Esophagus squamous epithelium (tissue), 5 donors: ENCODE data around the gene KLF14. TPM values are rescaled to one million over a fixed set of nuclear protein-coding genes. Genes with fewer than 3 reads are reported as not detected.
A peak's percentile ranks its signal among the peaks of the same experiment; 100 is the strongest.
"Not testable (repeated sequence)": the region's sequence is repeated elsewhere in the genome, so short reads cannot be mapped to it uniquely, and the experiment has no call there.

ENCODE experiments used
- DNase-seq: peaks from one replicate; lab custom pipeline; 2025; lab: John Stamatoyannopoulos, UW
- H3K27ac ChIP-seq, 4 donors: fragments of 200-600 bp; sonication (generic); one replicate each; pipeline ENCODE4 v1.5.1; 2016 to 2019; ENCODE audit warnings: mild to moderate bottlenecking in 1 of 4
- H3K27me3 ChIP-seq, 4 donors: fragments of 200-600 bp; sonication (generic); 1 replicate in 3 of 4; 2 replicates in 1 of 4; pipeline versions ENCODE4 v1.5.1 to v1.6.0; 2017 to 2021; ENCODE audit warnings: antibody characterized with exemption in 1 of 4
- H3K36me3 ChIP-seq, 3 donors: fragments of 200-600 bp; sonication (generic); one replicate each; pipeline ENCODE4 v1.5.1; 2016 to 2019
- H3K4me1 ChIP-seq, 3 donors: fragments of 200-600 bp; sonication (generic); one replicate each; pipeline ENCODE4 v1.5.1; 2017 to 2019
- H3K4me3 ChIP-seq, 4 donors: fragments of 200-600 bp; sonication (generic); 1 replicate in 3 of 4; 2 replicates in 1 of 4; pipeline ENCODE4 v1.5.1; 2016 to 2019; ENCODE audit warnings: mild to moderate bottlenecking in 2 of 4, moderate library complexity in 1 of 4
- H3K9me3 ChIP-seq, 3 donors: fragments of 200-600 bp; sonication (generic); one replicate each; pipeline ENCODE4 v1.5.1; 2016 to 2019
- CTCF ChIP-seq, 6 experiments: fragments of 450-650 bp in 4 of 6; fragments of 200-600 bp in 2 of 6; sonication (generic) in 2 of 6; IDR thresholded peaks; one replicate each; pipeline ENCODE4 v1.5.1; 2016 to 2019; ENCODE audit warnings: antibody characterized with exemption in 6 of 6, mild to moderate bottlenecking in 4 of 6, moderate library complexity in 4 of 6
- POLR2A ChIP-seq, 4 donors: fragments of 450-650 bp; IDR thresholded peaks; one replicate each; pipeline ENCODE4 v1.6.1; 2017; ENCODE audit warnings: antibody characterized with exemption in 4 of 4, mild to moderate bottlenecking in 4 of 4, moderate library complexity in 3 of 4
- WGBS, 2 donors: methylation state at CpG; one replicate each; pipeline ENCODE4 v1.1.5; 2018; 5-methylcytosine and 5-hydroxymethylcytosine counted together
- intact Hi-C: fragments of 100-400 bp; cut with DNase I; formaldehyde crosslinking; loops from one replicate; pipeline ENCODE4 v1.15.0; 2022
- total RNA-seq, 4 donors: library from RNA; depleted of rRNA; stranded (reverse); fragments of >200 nt; gene quantifications; one replicate each; pipeline ENCODE4 v1.1.0, GENCODE V29; 2016
- donor health status: DM: yes; HTN: yes; CAD: no.

KLF14 gene
- total RNA-seq: under 1 TPM in 2 of 4 donors, not detected in 2; under 0.01 to 0.13 TPM

- no peak for TF ChIP-seq POLR2A (IDR thresholded peaks at IDR 0.05)
- TF ChIP-seq CTCF (IDR thresholded peaks at IDR 0.05): no peak
- H3K4me1 ChIP-seq: peaks cover 3 to 15% (median 5%) of the 10 kb centered on the region in 3 donors
- H3K27ac ChIP-seq: no peak within 1 kb of the TSS
- no peaks in the 10 kb centered on the region for H3K36me3 ChIP-seq
- intact Hi-C loops: no loop called here
- H3K4me3 ChIP-seq: peak within 1 kb of the TSS; percentile 45 to 70 (median 50)
- 1 to 6% methylated on average over 16 to 28 of the region's 100 CpGs for WGBS, 2 donors
- H3K9me3 ChIP-seq: peaks cover 8 to 36% (median 15%) of the 10 kb centered on the region in 3 donors
- no peak for DNase-seq
- peaks cover 0 to 100% (median 39%) of the 10 kb centered on the region in 4 donors for H3K27me3 ChIP-seq
Measured at GRCh38 chr7:130733931-130734814, at the start of gene KLF14. Gene KLF14 (minus strand): TSS chr7:130734207. CDS start chr7:130734033, 174 bp downstream.

- no peak for DNase-seq
- TF ChIP-seq POLR2A (IDR thresholded peaks at IDR 0.05) (no peak), CTCF (IDR thresholded peaks at IDR 0.05) (no peak)
- intact Hi-C loops: no loop called here
Measured at GRCh38 chr7:130781346-130781745, 47.3 kb upstream of the KLF14 start.

GRCh38 chr7:130777426-130777825, 43.4 kb upstream of the KLF14 start:
- no peak for DNase-seq
- intact Hi-C loops: no loop called here
- 63 to 78% methylated on average over 2 of the region's 2 CpGs for WGBS, 2 donors
- Histone ChIP-seq H3K27ac (no peak overlapping the region), H3K9me3 (peaks cover 0 to 4% (median 2%) of the 10 kb centered on the region in 3 donors), H3K36me3 (no peaks in the 10 kb centered on the region), H3K4me3 (no peak overlapping the region), H3K4me1 (no peaks in the 10 kb centered on the region), H3K27me3 (peaks cover 0 to 24% (median 0%) of the 10 kb centered on the region in 4 donors)
- TF ChIP-seq POLR2A (IDR thresholded peaks at IDR 0.05) (no peak), CTCF (IDR thresholded peaks at IDR 0.05) (no peak)

More at GRCh38 chr7:130781346-130781745, 47.3 kb upstream of the KLF14 start:
- no peak overlapping the region for H3K4me3 ChIP-seq
- H3K27me3 ChIP-seq: peaks cover 0 to 24% (median 0%) of the 10 kb centered on the region in 4 donors
- no peaks in the 10 kb centered on the region for H3K9me3 ChIP-seq
- H3K27ac ChIP-seq: no peak overlapping the region
- no peaks in the 10 kb centered on the region for H3K36me3 ChIP-seq
- H3K4me1 ChIP-seq: no peaks in the 10 kb centered on the region

GRCh38 chr7:130772456-130772855, 38.4 kb upstream of the KLF14 start:
- WGBS, 2 donors: 82 to 85% methylated on average over 5 of the region's 5 CpGs
- H3K9me3 ChIP-seq: peaks cover 0 to 21% (median 18%) of the 10 kb centered on the region in 3 donors
- intact Hi-C loops, H3K36me3 ChIP-seq, H3K4me3 ChIP-seq, H3K27ac ChIP-seq, H3K27me3 ChIP-seq, H3K4me1 ChIP-seq, DNase-seq: not testable (repeated sequence)

- DNase-seq: no peak
- WGBS, 2 donors: 60 to 87% methylated on average over 1 of the region's 1 CpG
- intact Hi-C loops: no loop called here
- Histone ChIP-seq H3K27me3 (peaks cover 0 to 10% (median 0%) of the 10 kb centered on the region in 4 donors), H3K9me3 (peaks cover 0 to 21% (median 18%) of the 10 kb centered on the region in 3 donors), H3K4me1 (no peaks in the 10 kb centered on the region), H3K4me3 (no peak overlapping the region), H3K36me3 (no peaks in the 10 kb centered on the region), H3K27ac (no peak overlapping the region)
- no peak for TF ChIP-seq CTCF (IDR thresholded peaks at IDR 0.05)
- no peak for TF ChIP-seq POLR2A (IDR thresholded peaks at IDR 0.05)
Measured at GRCh38 chr7:130768854-130769253, 34.8 kb upstream of the KLF14 start.

GRCh38 chr7:130764569-130764968, 30.6 kb upstream of the KLF14 start:
- H3K4me3 ChIP-seq, DNase-seq, H3K36me3 ChIP-seq, intact Hi-C loops, H3K4me1 ChIP-seq, H3K27ac ChIP-seq: not testable (repeated sequence)
- H3K9me3 ChIP-seq: peaks cover 0 to 14% (median 9%) of the 10 kb centered on the region in 3 donors
- WGBS, 2 donors: 78 to 90% methylated on average over 4 of the region's 4 CpGs
- H3K27me3 ChIP-seq: peaks cover 0 to 22% (median 0%) of the 10 kb centered on the region in 4 donors
